Adrenal gland (tissue), 12 donors: ENCODE measurements around the gene NTRK1. TPM values are rescaled to one million over a fixed set of nuclear protein-coding genes. Genes with fewer than 3 reads are reported as not detected.

Source experiments
- DNase-seq, 7 donors: peaks; one replicate each; pipeline ENCODE4 v3.0.0-alpha.2; 2019 to 2020
- H3K27ac ChIP-seq, 5 donors: fragments of 200-600 bp; sonication (generic) in 4 of 5; 1 replicate in 3 of 5; 2 replicates in 2 of 5; pipeline versions ENCODE4 v1.5.1 to v1.8.0; 2016 to 2020; ENCODE audit warnings: mild to moderate bottlenecking in 1 of 5
- H3K27me3 ChIP-seq: fragments of 200-600 bp; 2 replicates; pipeline ENCODE4 v1.8.0; 2021
- H3K36me3 ChIP-seq, 2 donors: fragments of 200-600 bp; replicated peaks in 1 of 2; 1 replicate in 1 of 2; 2 replicates in 1 of 2; pipeline versions ENCODE4 v1.5.1 to v1.8.0; 2018 to 2022
- H3K4me1 ChIP-seq, 2 donors: fragments of 200-600 bp; replicated peaks in 1 of 2; 1 replicate in 1 of 2; 2 replicates in 1 of 2; pipeline versions ENCODE4 v1.5.1 to v1.8.0; 2018 to 2021
- H3K4me3 ChIP-seq, 4 donors: fragments of 200-600 bp; sonication (generic) in 3 of 4; one replicate each; pipeline ENCODE4 v1.5.1; 2016 to 2018
- H3K9me3 ChIP-seq, 3 donors: fragments of 200-600 bp; sonication (generic) in 1 of 3; replicated peaks in 1 of 3; 1 replicate in 2 of 3; 2 replicates in 1 of 3; pipeline versions ENCODE4 v1.5.1 to v1.8.0; 2016 to 2021
- CTCF ChIP-seq, 6 experiments: fragments of 450-650 bp in 4 of 6; fragments of 200-600 bp in 2 of 6; sonication (generic) in 1 of 6; IDR thresholded peaks; 1 replicate in 5 of 6; 2 replicates in 1 of 6; pipeline versions ENCODE4 v1.5.1 to v1.8.0; 2016 to 2021; ENCODE audit warnings: antibody characterized with exemption in 6 of 6, mild to moderate bottlenecking in 2 of 6, moderate library complexity in 1 of 6
- POLR2A ChIP-seq, 2 donors: fragments of 450-650 bp; IDR thresholded peaks; one replicate each; pipeline ENCODE4 v1.6.1; 2017; ENCODE audit warnings: antibody characterized with exemption in 2 of 2, mild to moderate bottlenecking in 2 of 2, moderate library complexity in 1 of 2
- WGBS, 4 donors: extraction: QIAGEN DNeasy Blood & Tissue Kit in 2 of 4; methylation state at CpG; one replicate each; pipeline versions ENCODE4 v1.1.5 to v1.1.7; 2013 to 2017; 5-methylcytosine and 5-hydroxymethylcytosine counted together
- intact Hi-C, 2 donors: fragments of 100-400 bp; cut with DNase I; formaldehyde crosslinking; loops; one replicate each; pipeline versions ENCODE4 v1.14.1 to v1.15.0; 2022 to 2023
- polyA plus RNA-seq, 3 donors: library from polyadenylated mRNA; stranded (reverse); fragments of 200-250 nt in 2 of 3; fragments of 350-450 nt in 1 of 3; fragmentation: Illumina TruSeq in 1 of 3; extraction: RNeasy Lipid Tissue Mini Kit (QIAGEN cat#74804) in 1 of 3; gene quantifications; one replicate each; pipeline ENCODE4 v1.2.3, GENCODE V29; 2013 to 2014
- total RNA-seq, 9 donors: library from RNA; depleted of rRNA in 4 of 9; stranded (reverse); fragments of >200 nt in 4 of 9; fragments of 120-200 nt in 1 of 9; fragmentation: NEBNext Ultra II Directional in 1 of 9; extraction: Animal tissue kit (Norgen Biotek cat#: 25700) in 1 of 9; gene quantifications; one replicate each; pipeline versions ENCODE4 v1.1.0 to v1.2.4, GENCODE V29; 2013 to 2023
- donor health status: healthy with polysubstance abuse.
- donor health status: Bipolar disorder and iron deficiency.
- donor health status: DM: yes; HTN: yes; CAD: no.
- donor health status: DM: no; HTN: no; CAD: no.
- donor health status: DM: no; HTN: no; CAD: no.
- donor health status: DM: yes; HTN: yes; CAD: no.

Gene NTRK1
- total and polyA plus RNA-seq, 12 donors = 0.26 to 22.6 (median 5.7) TPM; not detected in 1

GRCh38 chr1:156841295-156841855 is 19.3 kb upstream of the NTRK1 start:
- 79 to 84% (median 81%) methylated on average over 15 to 16 of the region's 16 CpGs for WGBS, 4 donors
- Histone ChIP-seq H3K9me3 (no peaks in the 10 kb centered on the region), H3K4me1 (peaks cover 0 to 3% of the 10 kb centered on the region in 2 donors), H3K27me3 (peaks cover 29% of the 10 kb centered on the region), H3K4me3 (no peak overlapping the region), H3K27ac (no peak overlapping the region), H3K36me3 (no peaks in the 10 kb centered on the region)
- intact Hi-C loops = loop anchor here in 1 of 2 donors (5.0 kb wide), 1 partner anchor 46 kb away; no protein-coding TSS in a partner anchor
- TF ChIP-seq CTCF (IDR thresholded peaks at IDR 0.05) = no peak
- TF ChIP-seq POLR2A (IDR thresholded peaks at IDR 0.05) = no peak
- no peak for DNase-seq

- Histone ChIP-seq H3K27ac (no peak overlapping the region), H3K4me3 (no peak overlapping the region), H3K4me1 (peaks cover 0 to 3% of the 10 kb centered on the region in 2 donors), H3K9me3 (no peaks in the 10 kb centered on the region), H3K36me3 (no peaks in the 10 kb centered on the region), H3K27me3 (peaks cover 29% of the 10 kb centered on the region)
- TF ChIP-seq POLR2A (IDR thresholded peaks at IDR 0.05) (no peak), CTCF (IDR thresholded peaks at IDR 0.05) (no peak)
- intact Hi-C loops = loop anchor here in 1 of 2 donors (5.0 kb wide), 1 partner anchor 45 kb away; no protein-coding TSS in a partner anchor
- WGBS, 4 donors = 69 to 82% (median 77%) methylated on average over 9 of the region's 9 CpGs
- DNase-seq = no peak
Observed at GRCh38 chr1:156842618-156843300, 17.9 kb upstream of the NTRK1 start.

GRCh38 chr1:156844102-156844501 is 16.6 kb upstream of the NTRK1 start:
- no peak for DNase-seq
- Histone ChIP-seq H3K4me3 (no peak overlapping the region), H3K27ac (no peak overlapping the region), H3K36me3 (no peaks in the 10 kb centered on the region), H3K9me3 (no peaks in the 10 kb centered on the region), H3K27me3 (peaks cover 35% of the 10 kb centered on the region), H3K4me1 (peaks cover 0 to 3% of the 10 kb centered on the region in 2 donors)
- 37 to 56% (median 44%) methylated on average over 5 to 6 of the region's 6 CpGs for WGBS, 4 donors
- intact Hi-C loops = loop anchor here in 1 of 2 donors (5.0 kb wide), 1 partner anchor 43 kb away; no protein-coding TSS in a partner anchor
- TF ChIP-seq CTCF (IDR thresholded peaks at IDR 0.05) = no peak
- TF ChIP-seq POLR2A (IDR thresholded peaks at IDR 0.05) = no peak

- WGBS, 4 donors = 10 to 25% (median 20%) methylated on average over 2 to 14 of the region's 14 CpGs
- no peak for DNase-seq
- intact Hi-C loops = loop anchor here in 1 of 2 donors (5.0 kb wide), 1 partner anchor 43 kb away; no protein-coding TSS in a partner anchor
- Histone ChIP-seq H3K9me3 (no peaks in the 10 kb centered on the region), H3K4me3 (no peak overlapping the region), H3K27me3 (peaks cover 36% of the 10 kb centered on the region), H3K36me3 (no peaks in the 10 kb centered on the region), H3K4me1 (peaks cover 0 to 3% of the 10 kb centered on the region in 2 donors), H3K27ac (no peak overlapping the region)
- TF ChIP-seq CTCF (IDR thresholded peaks at IDR 0.05) (no peak), POLR2A (IDR thresholded peaks at IDR 0.05) (no peak)
Observed at GRCh38 chr1:156844638-156845037, 16.0 kb upstream of the NTRK1 start.
